PFSK-1 (cell line): ENCODE data around the gene UEVLD.

Source experiments
- FOXP2 ChIP-seq: optimal IDR thresholded peaks from 2 replicates; pipeline ENCODE3; 2011; ENCODE audit warnings: borderline replicate concordance, control low read depth, inconsistent platforms; ENCODE audit not compliant: insufficient read depth; ENCODE audit errors: extremely low read length, extremely low read depth
- POLR2AphosphoS5 ChIP-seq: IDR thresholded peaks from 2 replicates; pipeline ENCODE4 v1.6.1; 2012; ENCODE audit warnings: low read depth, mild to moderate bottlenecking, control low read depth, low read length, moderate library complexity
- REST ChIP-seq, 2 experiments: IDR thresholded peaks; 2 replicates each; pipeline versions ENCODE4 v1.6.1 to v1.8.0; 2011 to 2012; ENCODE audit warnings: low read depth in 2 of 2, low read length in 2 of 2, control low read depth in 1 of 2, inconsistent platforms in 1 of 2, mild to moderate bottlenecking in 1 of 2, moderate library complexity in 1 of 2; ENCODE audit not compliant: insufficient read depth in 1 of 2
- SIN3A ChIP-seq: IDR thresholded peaks from 2 replicates; pipeline ENCODE4 v1.6.1; 2012; ENCODE audit warnings: mild to moderate bottlenecking, low read length, moderate library complexity, borderline replicate concordance; ENCODE audit not compliant: insufficient read depth
- TAF1 ChIP-seq: IDR thresholded peaks from 2 replicates; pipeline ENCODE4 v1.6.1; 2012; ENCODE audit warnings: low read length, control low read depth, borderline replicate concordance; ENCODE audit not compliant: insufficient read depth

The UEVLD gene

GRCh38 chr11:18492888-18493287, 95.6 kb downstream of the UEVLD start:
- TF ChIP-seq SIN3A (no peak), TAF1 (no peak), FOXP2 (no peak), REST (IDR thresholded peaks at IDR 0.05; ENCODE audit: insufficient read depth in 1 of 2, low read depth in 2 of 2, low read length in 2 of 2) (no peak), POLR2AphosphoS5 (no peak)

GRCh38 chr11:18491924-18492323, 96.6 kb downstream of the UEVLD start:
- TF ChIP-seq TAF1 (no peak), POLR2AphosphoS5 (no peak), FOXP2 (no peak), SIN3A (no peak), REST (IDR thresholded peaks at IDR 0.05; ENCODE audit: insufficient read depth in 1 of 2, low read depth in 2 of 2, low read length in 2 of 2) (no peak)

- TF ChIP-seq POLR2AphosphoS5 (no peak), TAF1 (no peak), REST (IDR thresholded peaks at IDR 0.05; ENCODE audit: insufficient read depth in 1 of 2, low read depth in 2 of 2, low read length in 2 of 2) (no peak), FOXP2 (no peak), SIN3A (no peak)
Observed at GRCh38 chr11:18490736-18491485, 97.6 kb downstream of the UEVLD start.

GRCh38 chr11:18490319-18490718, 98.2 kb downstream of the UEVLD start:
- TF ChIP-seq REST (IDR thresholded peaks at IDR 0.05; ENCODE audit: insufficient read depth in 1 of 2, low read depth in 2 of 2, low read length in 2 of 2) (no peak), POLR2AphosphoS5 (no peak), FOXP2 (no peak), SIN3A (no peak), TAF1 (no peak)
